NCI-H774 (cell line): ENCODE data around the gene KRI1.

Experiments used
- DNase-seq: peaks from one replicate; lab custom pipeline; 2025; lab: John Stamatoyannopoulos, UW

Gene KRI1

DNA sequence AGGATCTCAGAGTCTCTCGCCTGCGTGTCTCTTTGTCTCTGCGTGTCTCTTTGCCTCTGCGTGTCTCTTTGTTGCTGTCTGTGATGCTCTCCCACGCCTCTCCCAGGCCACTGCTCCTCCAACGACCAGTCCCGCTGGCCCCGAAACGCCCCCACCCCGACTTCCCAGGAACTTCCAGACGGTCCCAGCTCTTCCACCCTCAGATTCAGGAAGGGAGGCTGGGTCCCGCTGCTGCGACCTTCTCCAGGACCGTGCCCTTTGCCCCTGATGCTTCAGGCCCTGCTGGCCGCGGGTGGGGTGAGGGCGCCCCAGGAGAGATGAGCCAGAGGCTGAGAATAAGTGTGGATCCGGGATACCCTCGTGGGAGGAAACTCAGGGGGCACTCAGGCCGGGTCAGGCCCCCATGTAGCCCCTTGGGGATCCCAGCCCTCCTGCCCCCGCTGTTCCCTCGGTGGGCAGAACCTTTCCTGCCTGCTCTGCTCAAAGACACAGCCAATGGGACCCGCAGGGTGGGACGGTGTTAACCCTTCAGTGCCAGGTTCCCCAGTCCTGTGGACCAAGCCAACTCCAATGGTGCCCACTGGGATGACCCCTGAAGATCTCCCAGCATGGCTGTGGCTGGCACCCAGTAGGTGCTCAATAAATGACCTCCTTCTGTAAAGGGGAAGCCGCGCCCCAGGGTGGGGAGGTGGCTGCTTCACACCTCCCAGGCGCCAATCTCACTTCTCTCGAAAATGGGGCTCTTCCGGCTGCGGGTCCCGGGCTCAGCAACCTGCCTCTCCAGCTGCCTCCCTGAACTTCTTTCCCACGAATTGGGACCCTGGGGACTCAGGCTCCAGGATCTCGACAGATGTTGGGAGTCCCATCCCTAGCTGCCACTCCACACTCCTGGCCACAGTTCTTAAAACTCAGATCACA lies 47.1 kb downstream of the KRI1 start:
- no peak for DNase-seq

GRCh38 chr19:10517760-10518443 lies 47.9 kb downstream of the KRI1 start:
- DNase-seq: no peak

DNA sequence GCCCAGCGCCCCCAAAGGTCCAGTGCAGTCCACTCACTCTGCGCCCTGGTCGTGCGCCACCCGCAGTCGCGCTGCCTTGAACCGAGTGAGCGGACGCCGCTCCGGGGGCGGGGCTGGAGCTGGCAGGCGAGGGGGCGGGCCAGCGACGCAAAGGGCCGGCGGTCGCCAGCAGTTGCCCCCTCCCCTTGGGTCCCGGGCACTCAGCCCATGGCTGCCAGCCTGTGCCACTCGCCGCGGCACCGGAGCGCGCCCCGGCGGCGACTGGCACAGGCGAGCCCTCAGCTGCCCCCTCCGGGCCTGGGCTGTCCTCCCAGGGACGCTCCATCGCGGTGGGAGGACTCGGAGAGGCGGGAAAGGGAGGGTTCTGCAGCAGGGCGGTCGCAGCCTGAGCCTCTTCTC lies 48.5 kb downstream of the KRI1 start, which contains the start of gene S1PR5:
Gene S1PR5 (minus strand): TSS at position 87 of the 399 bp plus-strand sequence. CDS start 2,436 bp downstream, outside the sequence.
- no peak for DNase-seq

- DNase-seq: no peak
Observed at GRCh38 chr19:10516671-10517286, 49.0 kb downstream of the KRI1 start.

GRCh38 chr19:10516064-10516385 lies 49.8 kb downstream of the KRI1 start:
- no peak for DNase-seq

- no peak for DNase-seq
Observed at GRCh38 chr19:10514211-10515145, 51.3 kb downstream of the KRI1 start.

DNA sequence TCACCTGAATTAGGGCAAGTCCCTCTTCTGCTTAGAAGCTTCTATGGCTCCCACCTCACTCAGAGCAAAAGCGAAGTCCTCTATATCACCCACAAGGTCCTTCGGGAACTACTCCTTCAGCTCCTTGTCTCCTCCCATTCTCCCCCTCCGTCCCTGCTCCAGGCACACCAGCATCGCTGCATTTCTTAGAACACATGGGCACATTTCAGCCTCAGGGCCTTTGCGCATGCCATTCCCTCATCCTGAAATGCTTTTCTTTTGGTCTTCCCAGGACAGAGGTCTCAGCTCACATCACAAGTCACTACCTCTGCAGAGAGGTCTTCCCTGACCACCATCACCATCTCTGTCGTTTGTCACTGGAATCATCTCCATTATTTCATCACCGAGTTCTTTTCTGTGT lies 52.6 kb downstream of the KRI1 start:
- no peak for DNase-seq

DNA sequence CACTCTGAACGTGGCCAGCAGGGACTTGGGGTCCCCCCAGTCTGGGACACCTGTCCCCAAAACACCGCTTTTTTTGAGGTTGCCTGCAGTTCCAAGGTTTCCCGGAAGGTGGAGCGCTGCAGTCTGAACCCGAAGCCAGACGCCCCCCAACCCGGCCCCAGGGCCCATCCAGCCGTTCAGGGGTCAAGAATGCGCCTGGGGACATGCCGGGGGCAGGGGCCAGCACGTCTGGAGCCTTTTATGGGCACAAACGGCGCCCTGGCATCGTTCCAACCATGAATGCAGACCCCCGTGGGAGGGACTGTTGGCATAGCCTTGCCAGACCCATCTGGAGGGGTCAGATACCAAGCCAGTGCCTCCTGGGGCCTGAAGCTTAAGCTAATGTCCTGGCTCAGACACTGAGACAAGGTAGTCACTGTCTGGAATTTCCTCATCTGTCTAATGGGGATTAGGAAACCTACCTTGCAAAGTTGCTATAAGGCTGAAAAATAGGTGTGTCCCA lies 55.5 kb downstream of the KRI1 start:
- no peak for DNase-seq

DNA sequence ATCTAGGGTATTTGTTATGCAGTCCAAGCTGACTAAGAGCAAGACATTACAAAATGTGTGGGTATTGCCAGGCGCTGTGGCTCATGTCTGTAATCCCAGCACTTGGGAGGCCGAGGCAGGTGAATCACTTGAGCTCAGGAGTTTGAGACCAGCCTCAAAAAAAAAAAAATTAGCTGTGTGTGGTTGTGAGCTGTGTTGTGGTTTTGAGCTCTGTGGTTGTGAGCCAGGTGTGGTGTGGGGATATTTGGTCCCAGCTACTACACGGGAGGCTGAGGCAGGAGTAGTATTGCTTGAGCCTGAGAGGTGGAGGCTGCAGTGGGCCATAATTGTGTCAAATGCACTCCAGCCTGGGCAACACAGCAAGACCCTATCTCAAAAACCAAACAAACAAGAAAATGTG lies 57.1 kb downstream of the KRI1 start:
- DNase-seq: no peak

GRCh38 chr19:10508036-10508435 lies 57.8 kb downstream of the KRI1 start:
- no peak for DNase-seq

DNA sequence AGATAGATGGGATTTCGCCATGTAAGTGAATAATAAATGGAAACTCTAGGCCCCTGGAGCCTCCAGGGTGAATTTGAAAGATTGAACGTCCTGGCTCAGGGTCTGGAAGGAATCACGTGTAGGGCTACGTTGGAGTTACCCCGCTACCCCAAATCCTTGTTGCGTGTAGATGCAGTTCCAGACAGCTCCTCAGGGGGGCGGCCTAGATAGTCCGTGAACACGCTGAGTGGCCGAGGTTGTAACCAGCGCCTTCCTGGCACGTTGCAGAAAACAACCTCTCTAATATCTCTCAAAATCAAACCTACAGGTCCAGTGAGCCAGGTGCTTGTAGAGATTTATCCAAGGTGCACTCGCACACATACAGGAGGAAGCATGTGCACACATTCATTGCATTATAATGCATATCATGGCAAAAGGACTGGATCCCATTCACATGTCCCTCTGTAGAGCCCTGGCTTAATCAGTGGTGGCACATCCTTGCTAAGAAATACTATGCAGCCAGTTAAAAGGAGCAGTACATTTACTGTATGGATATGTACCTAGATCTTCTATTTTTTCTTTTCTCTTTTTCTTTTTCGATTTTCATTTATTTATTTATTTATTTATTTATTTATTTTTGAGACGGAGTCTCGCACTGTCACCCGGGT lies 60.1 kb downstream of the KRI1 start:
- peak; percentile 7 for DNase-seq
